ENCODE data around the gene GPC3. TPM values are rescaled to one million over a fixed set of nuclear protein-coding genes. Genes with fewer than 3 reads are reported as not detected.
"Not testable (repeated sequence)": the region's sequence is repeated elsewhere in the genome, so short reads cannot be mapped to it uniquely, and the experiment has no call there.

GPC3 gene
- total RNA-seq, 3 donors from 2014 or later (not counting 1 experiment from before 2014, with no cell fraction given) = not detected

GRCh38 chrX:133771086-133771646 lies 214.2 kb downstream of the GPC3 start:
- Mint-ChIP-seq H3K4me3 (no peak overlapping the region), H3K36me3 (no peaks in the 10 kb centered on the region), H3K27ac (no peak overlapping the region), H3K9me3 (no peaks in the 10 kb centered on the region), H3K4me1 (no peaks in the 10 kb centered on the region), H3K27me3 (ENCODE audit: low read depth in 2 of 2) (peaks cover 0 to 8% of the 10 kb centered on the region in 2 donors)
- WGBS (ENCODE audit: insufficient coverage) = 91% methylated on average over 4 of the region's 6 CpGs
- Histone ChIP-seq H3K27me3 (ENCODE audit: control insufficient read depth, insufficient read depth, low read length) (no peaks in the 10 kb centered on the region), H3K36me3 (ENCODE audit: control insufficient read depth, insufficient read depth, low read length) (no peaks in the 10 kb centered on the region), H3K27ac (ENCODE audit: low read length) (no peak overlapping the region), H3K4me3 (ENCODE audit: low read length) (no peak overlapping the region), H3K9me3 (ENCODE audit: control insufficient read depth, insufficient read depth, low read length) (no peaks in the 10 kb centered on the region), H3K4me1 (ENCODE audit: control insufficient read depth, insufficient read depth, low read length) (no peaks in the 10 kb centered on the region)
- ATAC-seq (no peak), DNase-seq (no peak)
- TF ChIP-seq CTCF (IDR thresholded peaks at IDR 0.05) = no peak
- intact Hi-C loops (cut with micrococcal nuclease) = no loop called here

- peak in 1 of 2 donors; percentile 47 for DNase-seq
- H3K4me1 ChIP-seq (ENCODE audit: control insufficient read depth, insufficient read depth, low read length); H3K27ac Mint-ChIP-seq; H3K4me3 Mint-ChIP-seq; H3K36me3 Mint-ChIP-seq; H3K9me3 Mint-ChIP-seq; H3K27ac ChIP-seq (ENCODE audit: low read length); intact Hi-C loops (cut with micrococcal nuclease); H3K36me3 ChIP-seq (ENCODE audit: control insufficient read depth, insufficient read depth, low read length); H3K4me3 ChIP-seq (ENCODE audit: low read length); H3K27me3 ChIP-seq (ENCODE audit: control insufficient read depth, insufficient read depth, low read length); H3K4me1 Mint-ChIP-seq; H3K9me3 ChIP-seq (ENCODE audit: control insufficient read depth, insufficient read depth, low read length); ATAC-seq: not testable (repeated sequence)
- 47% methylated on average over 7 of the region's 7 CpGs for WGBS (ENCODE audit: insufficient coverage)
- H3K27me3 Mint-ChIP-seq (ENCODE audit: low read depth in 2 of 2) = peaks cover 2 to 76% of the 10 kb centered on the region in 2 donors
Measured at GRCh38 chrX:133762976-133763548, 222.3 kb downstream of the GPC3 start.

GRCh38 chrX:133754657-133755056 lies 230.7 kb downstream of the GPC3 start:
- Histone ChIP-seq H3K9me3 (ENCODE audit: control insufficient read depth, insufficient read depth, low read length) (no peaks in the 10 kb centered on the region), H3K4me3 (ENCODE audit: low read length) (no peak overlapping the region), H3K36me3 (ENCODE audit: control insufficient read depth, insufficient read depth, low read length) (no peaks in the 10 kb centered on the region), H3K27me3 (ENCODE audit: control insufficient read depth, insufficient read depth, low read length) (no peaks in the 10 kb centered on the region), H3K27ac (ENCODE audit: low read length) (no peak overlapping the region), H3K4me1 (ENCODE audit: control insufficient read depth, insufficient read depth, low read length) (no peaks in the 10 kb centered on the region)
- Mint-ChIP-seq H3K4me1 (no peaks in the 10 kb centered on the region), H3K27me3 (ENCODE audit: low read depth in 2 of 2) (peaks cover 0 to 58% of the 10 kb centered on the region in 2 donors), H3K9me3 (no peaks in the 10 kb centered on the region), H3K36me3 (no peaks in the 10 kb centered on the region), H3K4me3 (no peak overlapping the region), H3K27ac (no peak overlapping the region)
- whole genome bisulfite sequencing (ENCODE audit: insufficient coverage) = 70% methylated on average over 2 of the region's 2 CpGs
- no peak for ATAC-seq
- intact Hi-C loops (cut with micrococcal nuclease) = no loop called here
- no peak for DNase-seq
- TF ChIP-seq CTCF (IDR thresholded peaks at IDR 0.05) = no peak

GRCh38 chrX:133749951-133750350 lies 235.4 kb downstream of the GPC3 start:
- ATAC-seq (no peak), DNase-seq (no peak)
- Histone ChIP-seq H3K4me1 (ENCODE audit: control insufficient read depth, insufficient read depth, low read length) (no peaks in the 10 kb centered on the region), H3K9me3 (ENCODE audit: control insufficient read depth, insufficient read depth, low read length) (no peaks in the 10 kb centered on the region), H3K27me3 (ENCODE audit: control insufficient read depth, insufficient read depth, low read length) (no peaks in the 10 kb centered on the region), H3K4me3 (ENCODE audit: low read length) (no peak overlapping the region), H3K27ac (ENCODE audit: low read length) (no peak overlapping the region), H3K36me3 (ENCODE audit: control insufficient read depth, insufficient read depth, low read length) (no peaks in the 10 kb centered on the region)
- intact Hi-C loops (cut with micrococcal nuclease) = no loop called here
- Mint-ChIP-seq H3K27ac (no peak overlapping the region), H3K9me3 (no peaks in the 10 kb centered on the region), H3K36me3 (no peaks in the 10 kb centered on the region), H3K4me1 (no peaks in the 10 kb centered on the region), H3K27me3 (ENCODE audit: low read depth in 2 of 2) (peaks cover 0 to 29% of the 10 kb centered on the region in 2 donors), H3K4me3 (no peak overlapping the region)
- 58% methylated on average over 2 of the region's 4 CpGs for WGBS (ENCODE audit: insufficient coverage)
- TF ChIP-seq CTCF (IDR thresholded peaks at IDR 0.05) = no peak

Data from natural killer cell (primary cell).